Caco-2 (cell line): ENCODE data around the gene LIN9. TPM values are rescaled to one million over a fixed set of nuclear protein-coding genes. Genes with fewer than 3 reads are reported as not detected.

Experiments
- BruUV-seq: library from RNA; stranded (reverse); fragments of 400-500 nt; replicated peaks from 2 replicates; lab custom pipeline; 2021; lab: Mats Ljungman, UMichigan
- CTCF ChIA-PET: fragments of 300-600 bp; sonication (Branson Sonifier 250); formaldehyde crosslinking; loops from one replicate; lab custom pipeline; 2022; ENCODE audit warnings: antibody characterized with exemption; lab: Charles Lee
- POLR2A ChIA-PET: fragments of 300-600 bp; sonication (Branson Sonifier 250); formaldehyde crosslinking; loops from one replicate; lab custom pipeline; 2022; ENCODE audit warnings: antibody characterized with exemption; lab: Charles Lee
- DNase-seq, 2 experiments: peaks; one replicate each; pipeline versions ENCODE4 v3.0.0 to v3.0.0-alpha.2; 2020 to 2022
- H3K27me3 ChIP-seq: replicated peaks from 2 replicates; pipeline ENCODE4 v1.6.0; 2011; ENCODE audit warnings: low read length; ENCODE audit not compliant: control insufficient read depth, insufficient read depth
- H3K36me3 ChIP-seq: 2 replicates; pipeline ENCODE4 v1.5.1; 2011; ENCODE audit warnings: low read length; ENCODE audit not compliant: control insufficient read depth, insufficient read depth
- H3K4me1 ChIP-seq: fragments of 250-450 bp; sonication (Bioruptor Pico); 2 replicates; pipeline ENCODE4 v1.5.1; 2020; ENCODE audit warnings: mild to moderate bottlenecking
- H3K4me3 ChIP-seq: 2 replicates; pipeline ENCODE4 v1.5.1; 2011; ENCODE audit warnings: low read depth, mild to moderate bottlenecking, control low read depth, low read length
- H3K9me3 ChIP-seq: fragments of 250-450 bp; sonication (Bioruptor Pico); 2 replicates; pipeline ENCODE4 v1.5.1; 2020; ENCODE audit warnings: mild to moderate bottlenecking, moderate library complexity
- H3K27ac Mint-ChIP-seq: one replicate; pipeline ENCODE4 v1.8.0; 2022; ENCODE audit warnings: mixed read lengths; ENCODE audit not compliant: unreplicated experiment
- H3K27me3 Mint-ChIP-seq: one replicate; pipeline ENCODE4 v1.8.0; 2022; ENCODE audit warnings: mixed read lengths; ENCODE audit not compliant: insufficient read depth, unreplicated experiment
- H3K36me3 Mint-ChIP-seq: one replicate; pipeline ENCODE4 v1.8.0; 2022; ENCODE audit warnings: mild to moderate bottlenecking, mixed read lengths; ENCODE audit not compliant: insufficient read depth, unreplicated experiment
- H3K4me1 Mint-ChIP-seq: one replicate; pipeline ENCODE4 v1.8.0; 2022; ENCODE audit warnings: low read depth, mixed read lengths; ENCODE audit not compliant: unreplicated experiment
- H3K4me3 Mint-ChIP-seq: one replicate; pipeline ENCODE4 v1.8.0; 2022; ENCODE audit warnings: mild to moderate bottlenecking, moderate library complexity, mixed read lengths; ENCODE audit not compliant: unreplicated experiment
- H3K9me3 Mint-ChIP-seq: one replicate; pipeline ENCODE4 v1.8.0; 2022; ENCODE audit warnings: mixed read lengths; ENCODE audit not compliant: unreplicated experiment
- intact Hi-C: fragments of 100-400 bp; cut with micrococcal nuclease; formaldehyde crosslinking; loops from one replicate; pipeline ENCODE4 v1.10.0; 2022; ENCODE audit not compliant: unreplicated experiment
- total RNA-seq: library from RNA; stranded (reverse); gene quantifications from 2 replicates; pipeline ENCODE4 v1.2.3, GENCODE V29; 2022
- TF ChIP-seq, protein P1 (sequence below), 2 experiments: fragments of 200-600 bp in 1 of 2; IDR thresholded peaks; 1 replicate in 1 of 2; 2 replicates in 1 of 2; pipeline versions ENCODE4 v1.5.1 to v1.8.0; 2011 to 2022; ENCODE audit warnings: antibody characterized with exemption in 1 of 2, control low read depth in 1 of 2, inconsistent platforms in 1 of 2, low read depth in 1 of 2, low read length in 1 of 2, mild to moderate bottlenecking in 1 of 2, moderate library complexity in 1 of 2; ENCODE audit not compliant: insufficient read depth in 1 of 2, severe bottlenecking in 1 of 2, unreplicated experiment in 1 of 2

LIN9 gene
- total RNA-seq, 1 experiment from 2014 or later: 12.2 TPM

DNA sequence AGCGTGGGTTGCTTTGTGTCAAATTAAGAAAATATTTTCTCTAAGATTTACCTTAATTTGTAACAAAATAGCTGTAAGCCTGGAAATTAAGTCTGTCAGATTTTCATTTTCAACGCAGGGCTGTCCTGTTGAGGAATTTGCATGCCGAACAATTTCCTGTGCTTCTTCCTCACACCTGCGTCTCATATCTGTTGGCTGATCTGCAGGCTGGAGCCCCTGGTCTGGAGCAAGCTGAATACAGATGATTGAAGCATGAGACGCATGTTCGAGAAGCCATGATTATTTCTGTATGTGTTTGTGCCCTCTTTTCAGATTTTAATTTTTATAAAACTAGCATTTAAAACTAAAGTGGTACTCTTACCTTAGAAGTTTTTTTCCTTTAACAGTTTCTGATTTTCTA, 75.7 kb downstream of the LIN9 start:
- H3K27me3 ChIP-seq: no peaks in the 10 kb centered on the region
- H3K4me1 ChIP-seq: no peaks in the 10 kb centered on the region
- H3K27ac Mint-ChIP-seq: no peak overlapping the region
- H3K4me1 Mint-ChIP-seq: no peaks in the 10 kb centered on the region
- no peak overlapping the region for H3K4me3 ChIP-seq
- DNase-seq: no peak
- intact Hi-C loops: no loop called here
- POLR2A ChIA-PET: no interaction called here
- H3K9me3 ChIP-seq: no peaks in the 10 kb centered on the region
- CTCF ChIA-PET: no interaction called here
- H3K4me3 Mint-ChIP-seq: no peak overlapping the region
- H3K36me3 Mint-ChIP-seq: peaks cover 15% of the 10 kb centered on the region
- H3K9me3 Mint-ChIP-seq: no peaks in the 10 kb centered on the region
- no TSS peak for BruUV-seq
- H3K36me3 ChIP-seq: 0 out of 2 replicates have a peak, but pooled peaks cover 1% of the 10 kb centered on the region
- no peaks in the 10 kb centered on the region for H3K27me3 Mint-ChIP-seq
- TF ChIP-seq, protein P1, sequence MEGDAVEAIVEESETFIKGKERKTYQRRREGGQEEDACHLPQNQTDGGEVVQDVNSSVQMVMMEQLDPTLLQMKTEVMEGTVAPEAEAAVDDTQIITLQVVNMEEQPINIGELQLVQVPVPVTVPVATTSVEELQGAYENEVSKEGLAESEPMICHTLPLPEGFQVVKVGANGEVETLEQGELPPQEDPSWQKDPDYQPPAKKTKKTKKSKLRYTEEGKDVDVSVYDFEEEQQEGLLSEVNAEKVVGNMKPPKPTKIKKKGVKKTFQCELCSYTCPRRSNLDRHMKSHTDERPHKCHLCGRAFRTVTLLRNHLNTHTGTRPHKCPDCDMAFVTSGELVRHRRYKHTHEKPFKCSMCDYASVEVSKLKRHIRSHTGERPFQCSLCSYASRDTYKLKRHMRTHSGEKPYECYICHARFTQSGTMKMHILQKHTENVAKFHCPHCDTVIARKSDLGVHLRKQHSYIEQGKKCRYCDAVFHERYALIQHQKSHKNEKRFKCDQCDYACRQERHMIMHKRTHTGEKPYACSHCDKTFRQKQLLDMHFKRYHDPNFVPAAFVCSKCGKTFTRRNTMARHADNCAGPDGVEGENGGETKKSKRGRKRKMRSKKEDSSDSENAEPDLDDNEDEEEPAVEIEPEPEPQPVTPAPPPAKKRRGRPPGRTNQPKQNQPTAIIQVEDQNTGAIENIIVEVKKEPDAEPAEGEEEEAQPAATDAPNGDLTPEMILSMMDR (IDR thresholded peaks at IDR 0.05; ENCODE audit: insufficient read depth in 1 of 2, low read depth in 1 of 2, low read length in 1 of 2, severe bottlenecking in 1 of 2, unreplicated experiment in 1 of 2): no peak

DNA sequence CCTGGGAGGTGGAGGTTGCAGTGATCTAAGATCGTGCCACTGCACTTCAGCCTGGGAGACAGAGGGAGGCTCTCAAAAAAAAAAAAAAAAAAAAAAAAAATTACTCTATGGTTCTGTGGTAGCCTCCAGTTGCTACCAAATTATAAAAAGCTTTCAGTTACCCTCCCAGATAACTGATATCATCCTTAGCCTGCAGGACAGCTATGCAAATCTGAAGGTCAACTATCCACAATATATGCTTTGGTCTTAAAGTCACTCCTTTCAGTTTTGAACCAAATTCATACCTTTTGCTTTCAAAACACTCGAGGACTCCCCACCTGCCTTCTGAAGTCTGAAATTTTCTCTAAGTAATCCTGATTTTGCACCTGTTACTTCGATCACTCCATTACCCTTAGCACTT, 82.4 kb downstream of the LIN9 start:
- Mint-ChIP-seq H3K4me3 (no peak overlapping the region), H3K36me3 (peaks cover 5% of the 10 kb centered on the region), H3K27ac (no peak overlapping the region), H3K27me3 (no peaks in the 10 kb centered on the region), H3K9me3 (no peaks in the 10 kb centered on the region), H3K4me1 (no peaks in the 10 kb centered on the region)
- intact Hi-C loops: loop anchor here (10.0 kb wide), 1 partner anchor 108 kb away; no protein-coding TSS in a partner anchor
- TF ChIP-seq, protein P1 (IDR thresholded peaks at IDR 0.05; ENCODE audit: insufficient read depth in 1 of 2, low read depth in 1 of 2, low read length in 1 of 2, severe bottlenecking in 1 of 2, unreplicated experiment in 1 of 2): no peak
- Histone ChIP-seq H3K9me3 (no peaks in the 10 kb centered on the region), H3K36me3 (no peaks in the 10 kb centered on the region), H3K27me3 (no peaks in the 10 kb centered on the region), H3K4me3 (no peak overlapping the region), H3K4me1 (no peaks in the 10 kb centered on the region)
- CTCF ChIA-PET: no interaction called here
- no peak for DNase-seq
- BruUV-seq: no TSS peak
- POLR2A ChIA-PET: interaction anchor here (0.6 kb wide), 1 partner anchor 428 kb away, joined by 4 read pairs; no protein-coding TSS in a partner anchor

DNA sequence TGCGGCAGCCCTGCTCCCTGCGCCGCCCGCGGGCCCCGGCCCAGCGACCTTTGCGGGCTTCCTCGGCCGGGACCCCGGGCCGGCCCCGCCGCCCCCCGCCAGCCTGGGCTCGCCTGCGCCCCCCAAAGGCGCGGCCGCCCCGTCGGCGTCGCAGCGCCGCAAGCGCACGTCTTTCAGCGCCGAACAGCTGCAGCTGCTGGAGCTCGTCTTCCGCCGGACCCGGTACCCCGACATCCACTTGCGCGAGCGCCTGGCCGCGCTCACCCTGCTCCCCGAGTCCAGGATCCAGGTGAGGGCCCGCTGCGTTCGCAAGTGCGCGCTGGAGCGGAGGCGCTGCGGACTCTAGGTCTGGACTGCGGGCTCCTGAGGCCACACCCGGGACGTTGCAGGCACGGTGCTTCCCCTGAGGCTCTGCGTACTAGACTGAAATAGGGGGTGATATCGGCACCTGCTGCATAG, 85.1 kb downstream of the LIN9 start:
- POLR2A ChIA-PET: no interaction called here
- H3K36me3 Mint-ChIP-seq: peaks cover 5% of the 10 kb centered on the region
- BruUV-seq: no TSS peak
- DNase-seq: peak; percentile 46 to 53
- H3K4me1 Mint-ChIP-seq: no peaks in the 10 kb centered on the region
- Histone ChIP-seq H3K4me3 (peak overlapping the region; percentile 61), H3K4me1 (no peaks in the 10 kb centered on the region), H3K9me3 (no peaks in the 10 kb centered on the region), H3K27me3 (no peaks in the 10 kb centered on the region), H3K36me3 (no peaks in the 10 kb centered on the region)
- no peaks in the 10 kb centered on the region for H3K9me3 Mint-ChIP-seq
- peak overlapping the region; percentile 74 for H3K4me3 Mint-ChIP-seq
- CTCF ChIA-PET: interaction anchor here (1.7 kb wide), 1 partner anchor 98 kb away, joined by 6 read pairs; no protein-coding TSS in a partner anchor
- no peak overlapping the region for H3K27ac Mint-ChIP-seq
- no peaks in the 10 kb centered on the region for H3K27me3 Mint-ChIP-seq
- intact Hi-C loops: loop anchor here (10.0 kb wide), 1 partner anchor 111 kb away; no protein-coding TSS in a partner anchor
- TF ChIP-seq, protein P1 (IDR thresholded peaks at IDR 0.05; ENCODE audit: insufficient read depth in 1 of 2, low read depth in 1 of 2, low read length in 1 of 2, severe bottlenecking in 1 of 2, unreplicated experiment in 1 of 2): no peak
